ENCODE data around the gene GLCCI1. TPM values are rescaled to one million over a fixed set of nuclear protein-coding genes. Genes with fewer than 3 reads are reported as not detected.
"Not testable (repeated sequence)": the region's sequence is repeated elsewhere in the genome, so short reads cannot be mapped to it uniquely, and the experiment has no call there.

Gene GLCCI1
- total RNA-seq, 1 experiment from 2014 or later, result 4.6 TPM

DNA sequence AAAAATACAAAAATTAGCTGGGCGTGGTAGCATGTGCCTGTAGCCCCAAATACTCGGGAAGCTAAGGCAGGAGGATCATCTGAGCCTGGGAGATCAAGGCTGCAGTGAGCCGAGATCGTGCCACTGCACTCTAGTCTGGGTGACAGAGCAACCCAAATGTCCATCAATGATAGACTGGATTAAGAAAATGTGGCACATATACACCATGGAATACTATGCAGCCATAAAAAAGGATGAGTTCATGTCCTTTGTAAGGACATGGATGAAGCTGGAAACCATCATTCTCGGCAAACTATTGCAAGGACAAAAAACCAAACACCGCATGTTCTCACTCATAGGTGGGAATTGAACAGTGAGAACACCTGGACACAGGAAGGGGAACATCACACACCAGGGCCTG is 26.8 kb downstream of the GLCCI1 start:
- intact Hi-C loops (cut with micrococcal nuclease); CTCF ChIA-PET; ATAC-seq; H3K4me2 ChIP-seq (ENCODE audit: low read length); H3K4me3 ChIP-seq (replicated peaks in 1 of 2; ENCODE audit: low read depth in 1 of 2, low read length in 2 of 2); H3K79me2 ChIP-seq (ENCODE audit: insufficient read depth, low read length); H3K27ac ChIP-seq (ENCODE audit: low read depth, low read length); H4K20me1 ChIP-seq (ENCODE audit: insufficient read depth); DNase-seq (ENCODE audit: low read depth, low spot score); H3K27me3 ChIP-seq (ENCODE audit: insufficient read depth, low read length); H3K9me2 ChIP-seq (ENCODE audit: insufficient read depth); RAD21 ChIA-PET (ENCODE audit: low non-redundant PET in 1 of 2, low total read pairs in 2 of 2, uncharacterized antibody in 2 of 2, unreplicated experiment in 2 of 2); BruUV-seq (replicated peaks); POLR2A ChIA-PET; H2AFZ ChIP-seq (ENCODE audit: low read depth, low read length, poor library complexity, severe bottlenecking); H3K36me3 ChIP-seq (ENCODE audit: control insufficient read depth in 1 of 2, insufficient read depth in 2 of 2, low read length in 2 of 2); H3K9me3 ChIP-seq (ENCODE audit: control insufficient read depth in 1 of 2, insufficient read depth in 1 of 2, low read depth in 1 of 2, low read length in 2 of 2); H3K9ac ChIP-seq (ENCODE audit: low read length): not testable (repeated sequence)
- H3K4me1 ChIP-seq (ENCODE audit: control insufficient read depth in 1 of 2, insufficient read depth in 2 of 2, low read length in 2 of 2), result peaks cover 11 to 12% of the 10 kb centered on the region in 2 experiments

DNA sequence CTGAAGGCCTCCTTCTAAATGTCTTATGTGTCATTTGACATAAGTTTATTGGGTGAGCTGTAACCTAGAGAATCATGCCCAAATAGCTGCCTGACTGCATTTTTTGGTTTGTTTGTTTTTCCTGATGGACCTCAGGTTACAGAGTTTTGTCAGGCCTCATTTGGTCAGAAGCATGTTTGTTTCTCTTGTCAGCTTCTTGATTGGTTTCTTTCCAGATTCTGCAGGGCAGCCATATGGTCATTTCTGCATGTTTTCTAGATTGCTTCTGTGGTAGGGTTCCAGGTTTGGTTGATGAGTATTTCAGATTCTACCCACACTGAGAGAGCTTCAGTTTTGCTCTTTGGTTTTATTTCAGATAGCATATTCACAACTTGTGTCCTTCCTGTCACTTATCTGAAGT is 28.0 kb downstream of the GLCCI1 start:
- ChIA-PET RAD21 (ENCODE audit: low non-redundant PET in 1 of 2, low total read pairs in 2 of 2, uncharacterized antibody in 2 of 2, unreplicated experiment in 2 of 2) (no interaction called here), POLR2A (no interaction called here), CTCF (no interaction called here)
- no peaks in the 10 kb centered on the region for H3K9me3 ChIP-seq (ENCODE audit: control insufficient read depth in 1 of 2, insufficient read depth in 1 of 2, low read depth in 1 of 2, low read length in 2 of 2)
- peaks cover 11 to 12% of the 10 kb centered on the region in 2 experiments for H3K4me1 ChIP-seq (ENCODE audit: control insufficient read depth in 1 of 2, insufficient read depth in 2 of 2, low read length in 2 of 2)
- H3K4me2 ChIP-seq (ENCODE audit: low read length), result peak overlapping the region; percentile 24
- DNase-seq (ENCODE audit: low read depth, low spot score) (no peak), ATAC-seq (peak; percentile 52; the same call in 1 of the 2 replicates)
- no peaks in the 10 kb centered on the region for H4K20me1 ChIP-seq (ENCODE audit: insufficient read depth)
- no peaks in the 10 kb centered on the region for H3K27me3 ChIP-seq (ENCODE audit: insufficient read depth, low read length)
- H3K9ac ChIP-seq (ENCODE audit: low read length), result no peak overlapping the region
- TF ChIP-seq SP1 (IDR thresholded peaks at IDR 0.05; ENCODE audit: low read depth) (peak; percentile 31; the same call in 1 of the 2 replicates), POLR2A (IDR thresholded peaks at IDR 0.05; ENCODE audit: borderline replicate concordance, extremely low read depth, insufficient read depth, insufficient read length) (no peak)
- intact Hi-C loops (cut with micrococcal nuclease), result loop anchor here (2.0 kb wide), 1 partner anchor 28 kb away; the partner anchor contains the start of gene GLCCI1
- no TSS peak for BruUV-seq (replicated peaks)
- H2AFZ ChIP-seq (ENCODE audit: low read depth, low read length, poor library complexity, severe bottlenecking), result no peak overlapping the region
- H3K9me2 ChIP-seq (ENCODE audit: insufficient read depth), result no peaks in the 10 kb centered on the region
- no peaks in the 10 kb centered on the region for H3K79me2 ChIP-seq (ENCODE audit: insufficient read depth, low read length)
- H3K36me3 ChIP-seq (ENCODE audit: control insufficient read depth in 1 of 2, insufficient read depth in 2 of 2, low read length in 2 of 2), result no peaks in the 10 kb centered on the region
- no peak overlapping the region for H3K27ac ChIP-seq (ENCODE audit: low read depth, low read length)
- H3K4me3 ChIP-seq (replicated peaks in 1 of 2; ENCODE audit: low read depth in 1 of 2, low read length in 2 of 2), result no peak overlapping the region

DNA sequence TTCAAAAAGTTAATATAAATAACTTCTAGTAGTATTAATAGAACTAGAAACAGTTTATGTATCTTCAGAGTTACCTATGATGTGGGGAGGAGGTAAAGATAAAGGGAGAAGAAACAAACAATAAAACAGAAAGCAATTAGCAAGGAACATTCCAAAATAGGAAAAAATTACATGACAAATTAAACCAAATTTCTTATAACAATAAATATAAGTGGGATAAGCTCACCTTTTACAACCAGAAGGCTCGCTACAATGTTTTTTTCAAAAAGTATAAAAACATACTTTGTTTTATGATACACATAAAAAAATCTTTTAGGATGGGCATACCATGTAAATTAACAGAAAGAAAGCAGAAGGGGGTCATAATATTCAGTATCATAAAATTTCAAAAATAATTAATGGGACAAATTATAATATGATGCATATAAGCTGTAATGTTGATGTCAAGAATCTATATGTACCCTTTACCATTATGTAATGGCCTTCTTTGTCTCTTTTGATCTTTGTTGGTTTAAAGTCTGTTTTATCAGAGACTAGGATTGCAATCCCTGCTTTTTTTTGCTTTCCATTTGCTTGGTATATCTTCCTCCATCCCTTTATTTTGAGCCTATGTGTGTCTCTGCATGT is 31.8 kb downstream of the GLCCI1 start:
- Histone ChIP-seq H3K9me2 (ENCODE audit: insufficient read depth) (no peaks in the 10 kb centered on the region), H3K27ac (ENCODE audit: low read depth, low read length) (no peak overlapping the region), H3K4me3 (replicated peaks in 1 of 2; ENCODE audit: low read depth in 1 of 2, low read length in 2 of 2) (no peak overlapping the region), H3K4me1 (ENCODE audit: control insufficient read depth in 1 of 2, insufficient read depth in 2 of 2, low read length in 2 of 2) (peaks cover 11 to 12% of the 10 kb centered on the region in 2 experiments), H3K27me3 (ENCODE audit: insufficient read depth, low read length) (no peaks in the 10 kb centered on the region), H2AFZ (ENCODE audit: low read depth, low read length, poor library complexity, severe bottlenecking) (no peak overlapping the region), H3K4me2 (ENCODE audit: low read length) (no peak overlapping the region), H3K36me3 (ENCODE audit: control insufficient read depth in 1 of 2, insufficient read depth in 2 of 2, low read length in 2 of 2) (no peaks in the 10 kb centered on the region), H3K9me3 (ENCODE audit: control insufficient read depth in 1 of 2, insufficient read depth in 1 of 2, low read depth in 1 of 2, low read length in 2 of 2) (no peaks in the 10 kb centered on the region), H3K9ac (ENCODE audit: low read length) (no peak overlapping the region), H4K20me1 (ENCODE audit: insufficient read depth) (no peaks in the 10 kb centered on the region), H3K79me2 (ENCODE audit: insufficient read depth, low read length) (no peaks in the 10 kb centered on the region)
- ChIA-PET CTCF (no interaction called here), RAD21 (ENCODE audit: low non-redundant PET in 1 of 2, low total read pairs in 2 of 2, uncharacterized antibody in 2 of 2, unreplicated experiment in 2 of 2) (no interaction called here), POLR2A (no interaction called here)
- DNase-seq (ENCODE audit: low read depth, low spot score), result no peak
- no peak for ATAC-seq
- intact Hi-C loops (cut with micrococcal nuclease), result no loop called here
- no TSS peak for BruUV-seq (replicated peaks)
- TF ChIP-seq, protein P1, sequence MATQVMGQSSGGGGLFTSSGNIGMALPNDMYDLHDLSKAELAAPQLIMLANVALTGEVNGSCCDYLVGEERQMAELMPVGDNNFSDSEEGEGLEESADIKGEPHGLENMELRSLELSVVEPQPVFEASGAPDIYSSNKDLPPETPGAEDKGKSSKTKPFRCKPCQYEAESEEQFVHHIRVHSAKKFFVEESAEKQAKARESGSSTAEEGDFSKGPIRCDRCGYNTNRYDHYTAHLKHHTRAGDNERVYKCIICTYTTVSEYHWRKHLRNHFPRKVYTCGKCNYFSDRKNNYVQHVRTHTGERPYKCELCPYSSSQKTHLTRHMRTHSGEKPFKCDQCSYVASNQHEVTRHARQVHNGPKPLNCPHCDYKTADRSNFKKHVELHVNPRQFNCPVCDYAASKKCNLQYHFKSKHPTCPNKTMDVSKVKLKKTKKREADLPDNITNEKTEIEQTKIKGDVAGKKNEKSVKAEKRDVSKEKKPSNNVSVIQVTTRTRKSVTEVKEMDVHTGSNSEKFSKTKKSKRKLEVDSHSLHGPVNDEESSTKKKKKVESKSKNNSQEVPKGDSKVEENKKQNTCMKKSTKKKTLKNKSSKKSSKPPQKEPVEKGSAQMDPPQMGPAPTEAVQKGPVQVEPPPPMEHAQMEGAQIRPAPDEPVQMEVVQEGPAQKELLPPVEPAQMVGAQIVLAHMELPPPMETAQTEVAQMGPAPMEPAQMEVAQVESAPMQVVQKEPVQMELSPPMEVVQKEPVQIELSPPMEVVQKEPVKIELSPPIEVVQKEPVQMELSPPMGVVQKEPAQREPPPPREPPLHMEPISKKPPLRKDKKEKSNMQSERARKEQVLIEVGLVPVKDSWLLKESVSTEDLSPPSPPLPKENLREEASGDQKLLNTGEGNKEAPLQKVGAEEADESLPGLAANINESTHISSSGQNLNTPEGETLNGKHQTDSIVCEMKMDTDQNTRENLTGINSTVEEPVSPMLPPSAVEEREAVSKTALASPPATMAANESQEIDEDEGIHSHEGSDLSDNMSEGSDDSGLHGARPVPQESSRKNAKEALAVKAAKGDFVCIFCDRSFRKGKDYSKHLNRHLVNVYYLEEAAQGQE (IDR thresholded peaks at IDR 0.05; ENCODE audit: low read depth), result no peak
- TF ChIP-seq EZH2phosphoT487 (IDR thresholded peaks at IDR 0.05; ENCODE audit: borderline replicate concordance) (no peak), ZFX (IDR thresholded peaks at IDR 0.05) (no peak), EGR1 (IDR thresholded peaks at IDR 0.05; ENCODE audit: low read depth) (no peak), EZH2 (IDR thresholded peaks at IDR 0.05) (no peak), SIN3A (IDR thresholded peaks at IDR 0.05; ENCODE audit: low read depth) (no peak)
- TF ChIP-seq, protein P2, sequence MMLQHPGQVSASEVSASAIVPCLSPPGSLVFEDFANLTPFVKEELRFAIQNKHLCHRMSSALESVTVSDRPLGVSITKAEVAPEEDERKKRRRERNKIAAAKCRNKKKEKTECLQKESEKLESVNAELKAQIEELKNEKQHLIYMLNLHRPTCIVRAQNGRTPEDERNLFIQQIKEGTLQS (IDR thresholded peaks at IDR 0.05), result no peak

Measured in HCT116 (cell line).